Hematopoietic multipotent progenitor cell treated with erythropoietin and hydrocortisone succinate and interleukin-3 and kit ligand, for 17 days (in vitro differentiated cells): Measurements from ENCODE around the gene LCN10.

Experiments
- DNase-seq: peaks from one replicate; pipeline ENCODE4 v3.0.0-alpha.2; 2015; ENCODE audit warnings: low spot score

Gene LCN10

GRCh38 chr9:136754626-136755301 is 12.0 kb upstream of the LCN10 start:
- DNase-seq, result no peak

GRCh38 chr9:136754059-136754572 is 11.4 kb upstream of the LCN10 start:
- no peak for DNase-seq

GRCh38 chr9:136753371-136754058 is 10.8 kb upstream of the LCN10 start:
- no peak for DNase-seq

GRCh38 chr9:136751814-136752213 is 9.1 kb upstream of the LCN10 start:
- no peak for DNase-seq

GRCh38 chr9:136751244-136751643 is 8.5 kb upstream of the LCN10 start:
- DNase-seq, result no peak

- DNase-seq, result no peak
Measured at GRCh38 chr9:136750526-136750925, 7.8 kb upstream of the LCN10 start.

DNA sequence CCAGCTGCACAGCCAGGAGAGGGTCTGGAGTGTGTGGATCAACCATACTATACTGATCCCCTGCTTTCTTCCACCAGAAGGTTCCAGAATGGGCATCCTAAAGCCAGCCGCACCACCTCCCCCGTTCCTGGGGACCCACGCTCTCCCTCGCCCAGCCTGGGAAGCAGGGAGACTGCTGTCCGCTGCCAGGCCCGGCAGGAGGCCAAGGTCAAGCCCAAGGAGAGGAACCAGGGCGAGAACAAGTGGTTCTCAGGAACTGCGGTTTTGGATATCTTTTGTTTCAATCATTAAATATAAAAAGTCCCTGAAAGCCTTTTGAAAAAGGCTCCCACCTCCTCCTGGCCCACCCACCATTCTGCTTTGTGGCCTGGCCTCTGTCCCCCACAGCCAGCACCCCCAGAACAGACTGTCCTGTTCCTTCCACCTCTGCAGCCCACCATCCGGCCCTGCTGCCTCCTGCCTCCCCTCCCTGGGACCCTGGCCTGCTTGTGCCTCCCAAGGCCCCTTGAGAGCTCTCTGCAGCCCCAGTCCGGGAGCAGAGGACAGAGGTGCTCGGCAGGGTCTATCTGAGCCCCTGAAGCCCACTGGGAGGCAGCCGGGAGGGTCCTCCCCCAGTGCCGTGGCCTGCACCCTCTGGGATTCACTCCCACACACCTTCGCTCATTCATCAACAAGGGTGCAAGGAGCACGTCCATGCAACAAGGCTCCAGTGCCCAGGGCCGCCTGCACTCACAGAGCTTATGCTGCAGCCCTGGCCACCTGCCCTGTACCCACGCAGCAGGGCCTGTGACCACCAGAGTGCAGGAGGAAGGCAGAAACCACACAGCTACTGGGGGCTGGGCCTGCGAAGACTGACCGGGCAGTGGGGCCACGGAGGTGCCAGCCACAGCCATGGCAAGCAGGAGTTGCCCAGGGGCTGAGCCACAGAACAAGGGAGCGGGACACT is 6.2 kb upstream of the LCN10 start:
- DNase-seq, result no peak

- no peak for DNase-seq
Measured at GRCh38 chr9:136748201-136748600, 5.5 kb upstream of the LCN10 start, which contains the start of gene LCN6. Gene LCN6, minus strand, starts transcription at chr9:136748525. Its CDS starts 42 bp downstream, at chr9:136748483.

DNA sequence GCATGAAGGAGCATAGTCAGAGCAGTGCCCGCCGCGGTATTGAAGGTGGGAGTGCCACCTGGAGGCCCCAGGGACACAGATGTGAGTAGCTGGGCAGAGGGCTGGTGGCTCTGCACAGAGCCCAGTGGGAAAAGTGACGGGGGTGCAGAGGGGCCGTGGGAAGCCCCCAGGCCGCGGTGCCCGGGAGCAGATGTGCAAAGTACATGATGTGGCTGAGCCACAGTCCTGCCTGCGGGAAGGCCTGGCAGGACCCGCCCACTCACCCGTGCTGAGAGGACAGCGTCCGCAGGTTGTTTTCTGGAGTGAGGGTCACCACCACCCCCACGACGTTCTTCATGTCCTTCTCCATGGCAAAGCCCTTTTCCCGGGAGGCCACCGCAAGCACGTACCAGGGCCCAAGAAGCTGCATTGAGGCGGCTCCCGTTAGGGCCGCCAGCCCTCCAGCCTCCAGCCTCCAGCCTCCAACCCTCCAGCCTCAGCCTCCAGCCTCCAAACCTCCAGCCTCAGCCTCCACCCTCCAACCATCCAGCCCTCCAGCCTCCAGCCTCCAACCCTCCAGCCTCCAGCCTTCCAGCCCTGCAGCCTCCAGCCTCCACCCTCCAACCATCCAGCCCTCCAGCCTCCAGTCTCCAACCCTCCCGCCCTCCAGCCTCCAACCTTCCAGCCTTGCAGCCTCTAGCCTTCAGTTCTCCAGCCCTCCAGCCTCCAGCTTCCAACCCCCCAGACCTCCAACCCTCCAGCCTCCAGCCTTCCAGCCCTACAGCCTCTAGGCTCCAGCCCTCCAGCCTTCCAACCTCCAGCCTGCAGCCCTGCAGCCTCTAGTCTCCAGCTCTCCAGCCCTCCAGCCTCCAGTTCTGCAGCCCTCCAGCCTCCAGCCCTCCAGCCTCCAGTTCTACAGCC is 4.7 kb upstream of the LCN10 start:
- no peak for DNase-seq

GRCh38 chr9:136746621-136747020 is 3.9 kb upstream of the LCN10 start:
- no peak for DNase-seq

- DNase-seq, result no peak
Measured at GRCh38 chr9:136746155-136746490, 3.4 kb upstream of the LCN10 start.

DNA sequence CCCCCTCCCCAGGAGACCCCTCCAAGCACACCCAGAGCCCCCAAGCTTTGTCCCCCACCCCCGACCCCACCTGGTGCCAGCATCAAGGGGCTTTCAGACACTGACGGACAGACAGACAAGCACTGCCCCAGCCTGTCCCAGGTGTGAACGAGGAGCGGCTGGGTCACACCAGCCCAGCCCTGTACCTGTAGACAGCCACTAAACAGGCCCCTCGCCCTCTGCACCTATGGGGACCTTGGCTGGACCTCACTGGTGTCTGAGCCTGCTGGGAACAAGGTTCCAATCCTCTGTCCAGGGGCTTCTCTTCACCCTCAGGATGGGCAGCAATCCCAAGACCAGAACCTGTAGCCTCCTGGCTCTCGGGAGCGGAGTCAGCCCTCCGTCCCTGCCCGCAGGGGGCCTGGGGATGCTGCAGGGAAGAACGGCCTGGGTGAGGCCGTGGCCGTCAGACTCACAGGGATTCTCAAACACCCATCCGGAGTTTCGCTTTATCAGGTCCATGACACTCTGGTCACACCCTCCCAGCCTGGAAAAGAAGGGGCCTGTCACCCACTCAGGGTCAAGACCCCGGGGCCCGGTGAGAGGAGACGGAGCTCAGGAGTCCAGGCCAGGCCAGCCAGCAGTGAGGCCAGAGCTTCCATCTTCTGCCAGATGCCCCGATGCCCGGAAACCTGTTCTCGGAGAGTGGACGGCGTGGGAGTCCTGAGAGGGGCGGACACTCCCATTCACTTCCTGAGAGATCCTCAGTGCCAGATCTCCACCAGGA is 2.8 kb upstream of the LCN10 start:
- DNase-seq, result no peak

DNA sequence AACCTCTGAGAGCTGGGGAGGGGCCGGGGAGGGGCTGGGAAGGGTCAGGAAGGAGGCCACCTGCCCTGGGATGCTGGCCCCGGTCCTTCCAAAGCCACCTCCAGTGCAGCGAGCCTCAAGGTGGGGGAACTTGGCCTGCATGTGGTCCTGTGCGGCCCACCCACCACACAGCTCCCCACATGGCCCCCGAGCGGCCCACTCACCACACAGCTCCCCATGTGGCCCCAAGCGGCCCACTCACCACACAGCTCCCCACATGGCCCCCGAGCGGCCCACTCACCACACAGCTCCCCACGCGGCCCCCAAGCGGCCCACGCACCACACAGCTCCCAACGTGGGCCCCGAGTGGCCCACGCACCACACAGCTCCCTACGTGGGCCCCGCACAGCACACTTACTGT is 2.0 kb upstream of the LCN10 start:
- DNase-seq, result no peak

DNA sequence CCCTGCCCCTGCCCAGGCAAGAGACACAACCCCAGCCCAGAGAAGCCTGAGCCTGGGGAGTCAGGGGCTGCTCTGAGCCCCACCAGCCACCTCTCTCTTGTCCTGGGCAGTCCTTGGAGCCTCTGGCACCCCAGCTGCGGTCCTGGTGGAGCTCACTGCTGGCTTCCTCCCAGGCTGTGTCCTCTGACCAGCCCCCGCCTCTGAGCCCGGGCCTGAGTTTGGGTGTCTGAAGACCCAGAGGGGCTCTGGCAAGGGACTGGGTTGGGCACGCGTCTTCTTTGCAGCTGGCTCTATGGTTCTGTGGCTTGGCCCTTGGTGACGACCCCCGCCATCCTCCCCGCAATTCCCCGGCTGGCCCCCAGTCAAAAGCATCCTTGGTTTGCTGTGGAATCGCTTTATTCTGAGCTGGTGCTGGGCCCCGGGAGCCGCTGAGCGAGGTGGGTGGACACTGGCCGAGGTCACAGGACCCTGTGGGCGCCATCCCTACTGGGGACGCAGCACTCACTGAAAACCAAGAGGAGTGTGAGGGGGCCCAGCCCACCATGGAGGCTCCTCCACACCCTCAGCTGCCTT is 985 bp upstream of the LCN10 start:
- no peak for DNase-seq

DNA sequence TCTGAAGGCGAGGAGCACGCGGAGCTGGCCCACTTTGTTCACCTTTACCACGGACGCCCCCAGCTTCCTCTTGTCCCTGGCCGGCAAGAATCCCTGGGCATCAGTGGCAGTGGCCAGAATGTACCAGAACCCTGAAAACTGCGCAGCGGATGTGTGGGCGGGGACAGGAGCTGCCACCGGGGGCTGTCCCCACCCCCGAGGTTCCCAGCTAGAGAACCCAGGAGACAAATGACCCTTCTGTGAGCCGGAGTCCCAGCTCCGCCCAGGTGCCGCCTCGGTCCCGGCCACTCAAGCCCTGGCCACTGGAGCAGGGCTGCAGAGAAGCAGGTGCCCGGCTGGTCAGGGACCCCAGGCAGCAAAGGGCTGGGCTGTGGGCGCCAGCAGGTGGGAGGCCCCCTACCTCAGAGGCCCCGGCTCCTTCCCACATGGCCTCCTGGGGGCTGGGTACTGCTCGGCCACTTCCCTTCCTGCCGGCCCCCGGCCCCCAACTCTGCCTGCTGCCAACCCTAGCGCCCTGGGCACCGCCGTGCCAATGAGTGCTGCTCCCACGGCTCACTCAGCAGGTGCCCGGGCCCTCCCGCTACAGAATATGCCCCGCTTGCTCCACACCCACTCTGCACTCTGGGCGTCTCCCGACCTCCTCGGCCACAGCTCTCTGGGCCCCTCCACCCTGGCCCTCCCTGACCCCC is 713 bp downstream of the LCN10 start:
- no peak for DNase-seq

DNA sequence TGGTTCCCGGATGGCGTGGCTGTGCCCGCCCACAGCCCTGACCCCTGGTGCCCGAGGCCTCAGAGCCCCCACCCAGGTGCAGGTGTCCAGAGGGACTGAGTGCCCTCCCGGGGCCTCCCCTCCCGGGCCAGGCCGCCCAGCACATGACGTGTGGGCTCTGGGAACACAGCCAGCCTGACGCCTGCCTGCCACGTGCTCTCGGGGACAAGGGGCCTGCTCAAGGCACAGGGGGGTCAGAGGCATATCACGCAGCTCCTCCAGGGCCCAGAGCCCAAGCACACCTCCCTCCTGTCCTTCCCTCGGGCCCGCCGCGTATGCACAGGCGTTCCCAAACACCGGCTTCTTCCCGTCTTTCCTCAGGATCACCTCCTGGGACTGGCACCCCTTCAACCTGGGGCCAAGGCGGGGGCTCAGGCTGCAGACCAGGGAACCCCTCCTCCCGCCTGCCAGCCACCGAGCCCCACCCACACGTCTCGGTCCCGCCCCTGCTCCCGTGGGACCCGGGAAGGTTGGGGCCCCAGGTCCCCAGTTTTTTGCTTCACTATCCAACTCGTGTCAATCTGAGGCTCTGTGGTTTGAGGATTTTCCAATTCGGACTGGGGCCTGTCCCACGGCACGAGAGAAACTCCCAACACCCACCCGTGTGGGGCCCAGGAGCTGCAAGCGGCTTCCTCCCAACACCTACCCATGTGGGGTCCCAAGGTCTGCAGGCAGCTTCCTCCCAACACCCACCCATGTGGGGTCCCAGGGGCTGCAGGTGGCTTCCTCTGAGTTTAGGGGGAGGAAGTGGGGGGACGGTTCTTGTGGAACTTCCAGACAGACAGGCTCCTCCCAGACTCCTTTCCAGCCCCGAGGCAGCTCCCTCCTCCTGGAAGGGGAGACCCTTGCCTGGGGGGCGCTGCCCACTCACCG is 1.5 kb downstream of the LCN10 start:
- no peak for DNase-seq

DNA sequence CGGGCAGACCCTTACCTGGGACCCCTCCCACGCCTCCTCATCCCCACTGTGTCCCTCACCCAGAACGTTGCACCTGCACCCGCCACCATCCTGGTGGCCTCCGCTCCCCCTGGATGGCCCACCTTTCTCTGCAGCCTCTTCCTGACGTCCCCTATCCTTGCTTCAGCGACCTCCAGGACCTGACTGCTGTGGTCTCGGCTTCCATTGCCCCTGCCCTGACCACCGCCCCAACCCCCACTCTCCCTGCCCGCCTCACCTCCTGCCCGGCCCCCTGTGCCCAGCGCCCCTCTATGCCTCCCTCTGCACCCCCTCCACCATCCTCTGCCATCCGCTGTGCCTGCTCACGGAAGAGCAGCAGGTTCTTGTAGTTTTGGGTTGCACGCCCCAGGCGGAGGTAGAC is 2.2 kb downstream of the LCN10 start:
- no peak for DNase-seq

GRCh38 chr9:136740069-136740468 is 2.7 kb downstream of the LCN10 start:
- no peak for DNase-seq

DNA sequence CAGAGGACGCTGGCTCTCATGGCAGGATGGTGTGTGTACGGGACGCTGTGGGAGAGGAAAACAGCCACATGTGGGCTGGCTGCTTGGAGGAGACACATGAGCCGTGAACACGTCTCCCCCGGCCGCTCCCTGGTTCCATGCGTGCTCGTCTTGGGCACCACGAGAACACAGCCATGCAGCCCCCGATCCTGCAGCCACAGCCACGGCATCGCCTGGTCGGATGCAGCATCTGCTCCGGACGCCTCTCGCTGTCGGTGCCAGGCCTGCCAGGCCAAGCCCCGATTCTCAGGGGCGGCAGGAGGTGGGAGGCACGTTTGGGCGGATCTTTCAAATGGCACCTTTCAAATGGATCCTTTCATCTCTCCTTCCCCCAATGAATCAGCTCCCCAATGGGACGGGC is 3.2 kb downstream of the LCN10 start:
- no peak for DNase-seq
